ENCODE measurements around the gene GPR135. TPM values are rescaled to one million over a fixed set of nuclear protein-coding genes. Genes with fewer than 3 reads are reported as not detected.

GPR135 gene
- total and polyA plus RNA-seq, 2 of the 13 experiments (the other 11 are each of a cell fraction or from before 2014, with no cell fraction given) = 0.46 to 1.3 TPM

DNA sequence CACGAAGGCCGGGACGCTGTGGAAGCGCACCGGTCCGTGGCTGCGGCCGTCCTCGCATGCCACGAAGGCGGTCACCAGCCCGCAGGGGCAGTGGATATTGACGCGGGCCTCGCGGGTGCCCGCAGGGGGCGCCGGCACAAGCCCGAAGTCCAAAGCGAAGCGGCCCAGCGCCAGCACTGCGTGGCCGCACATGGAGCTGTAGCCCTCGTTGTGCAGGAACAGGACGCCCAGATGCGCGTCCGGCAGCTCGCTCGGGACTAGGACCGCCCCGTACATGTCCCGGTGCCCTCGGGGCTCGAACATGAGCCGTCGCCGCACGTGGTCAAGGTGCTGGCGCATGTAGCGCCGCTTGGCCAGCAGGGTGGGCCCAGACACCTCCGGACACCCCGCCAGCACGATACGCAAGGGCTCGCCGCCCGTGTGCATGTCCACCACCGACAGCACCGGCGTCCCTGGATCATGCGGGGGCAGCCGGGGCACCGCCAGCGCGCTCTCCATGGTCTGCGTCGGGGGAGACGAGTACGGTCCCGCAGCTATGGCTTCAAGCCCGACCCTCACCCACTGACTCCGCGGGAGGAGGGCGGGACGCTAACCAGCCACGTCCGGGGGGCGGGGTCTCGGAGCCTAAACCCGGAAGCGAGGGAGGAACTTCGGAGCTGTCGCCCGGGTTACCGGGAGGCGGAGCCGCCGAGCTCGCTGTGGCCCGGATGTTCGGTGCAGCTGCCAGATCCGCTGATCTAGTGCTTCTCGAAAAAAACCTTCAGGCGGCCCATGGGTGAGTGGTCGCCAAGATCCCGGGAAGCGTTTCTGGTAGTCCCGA, 18.8 kb upstream of the GPR135 start, which contains the start of the genes JKAMP and L3HYPDH (continued):
- TF ChIP-seq ZHX2 (IDR thresholded peaks at IDR 0.05; ENCODE audit: low read depth) = no peak
- peak; percentile 86; the same call in 1 of the 2 replicates for TF ChIP-seq ZHX2 (CRISPR knock-in tag; IDR thresholded peaks at IDR 0.05; ENCODE audit: borderline replicate concordance)
- TF ChIP-seq CEBPB (IDR thresholded peaks at IDR 0.05; ENCODE audit: borderline replicate concordance, low read depth, low read length) = no peak
- TF ChIP-seq RFX3 (CRISPR knock-in tag; IDR thresholded peaks at IDR 0.05) = peak; percentile 81
- peak; percentile 99 for TF ChIP-seq ZNF501 (CRISPR knock-in tag; IDR thresholded peaks at IDR 0.05)
- peak; percentile 99 for TF ChIP-seq PHF8 (CRISPR knock-in tag; IDR thresholded peaks at IDR 0.05)
- TF ChIP-seq, protein P1, sequence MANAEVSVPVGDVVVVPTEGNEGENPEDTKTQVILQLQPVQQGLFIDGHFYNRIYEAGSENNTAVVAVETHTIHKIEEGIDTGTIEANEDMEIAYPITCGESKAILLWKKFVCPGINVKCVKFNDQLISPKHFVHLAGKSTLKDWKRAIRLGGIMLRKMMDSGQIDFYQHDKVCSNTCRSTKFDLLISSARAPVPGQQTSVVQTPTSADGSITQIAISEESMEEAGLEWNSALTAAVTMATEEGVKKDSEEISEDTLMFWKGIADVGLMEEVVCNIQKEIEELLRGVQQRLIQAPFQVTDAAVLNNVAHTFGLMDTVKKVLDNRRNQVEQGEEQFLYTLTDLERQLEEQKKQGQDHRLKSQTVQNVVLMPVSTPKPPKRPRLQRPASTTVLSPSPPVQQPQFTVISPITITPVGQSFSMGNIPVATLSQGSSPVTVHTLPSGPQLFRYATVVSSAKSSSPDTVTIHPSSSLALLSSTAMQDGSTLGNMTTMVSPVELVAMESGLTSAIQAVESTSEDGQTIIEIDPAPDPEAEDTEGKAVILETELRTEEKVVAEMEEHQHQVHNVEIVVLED (CRISPR knock-in tag; IDR thresholded peaks at IDR 0.05; ENCODE audit: borderline replicate concordance) = peak; percentile 77
- TF ChIP-seq ZNF737 (CRISPR knock-in tag; IDR thresholded peaks at IDR 0.05; ENCODE audit: borderline replicate concordance) = peak; percentile 57; the same call in 1 of the 2 replicates
- TF ChIP-seq ZNF556 (CRISPR knock-in tag; IDR thresholded peaks at IDR 0.05; ENCODE audit: borderline replicate concordance) = peak; percentile 83; the same call in 1 of the 2 replicates
- TF ChIP-seq ZNF569 (CRISPR knock-in tag; IDR thresholded peaks at IDR 0.05; ENCODE audit: borderline replicate concordance) = peak; percentile 98; the same call in 1 of the 2 replicates
- peak; percentile 37; the same call in 1 of the 2 replicates for TF ChIP-seq ZNF354B (CRISPR knock-in tag; IDR thresholded peaks at IDR 0.05)
- TF ChIP-seq, protein P2, sequence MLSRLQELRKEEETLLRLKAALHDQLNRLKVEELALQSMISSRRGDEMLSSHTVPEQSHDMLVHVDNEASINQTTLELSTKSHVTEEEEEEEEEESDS (CRISPR knock-in tag; IDR thresholded peaks at IDR 0.05; ENCODE audit: borderline replicate concordance) = peak; percentile 79; the same call in 1 of the 2 replicates
- no peak for TF ChIP-seq SMC3 (IDR thresholded peaks at IDR 0.05; ENCODE audit: low read length)
- TF ChIP-seq ATF7-NPFF (CRISPR knock-in tag; IDR thresholded peaks at IDR 0.05; ENCODE audit: low read depth) = peak; percentile 89; the same call in 1 of the 2 replicates
- TF ChIP-seq CHD2 (IDR thresholded peaks at IDR 0.05; ENCODE audit: low read depth, low read length) = no peak; the same call in 1 of the 2 replicates
- peak; percentile 97 for TF ChIP-seq BATF2 (CRISPR knock-in tag; IDR thresholded peaks at IDR 0.05)
- peak; percentile 95 for TF ChIP-seq ZNF253 (CRISPR knock-in tag; IDR thresholded peaks at IDR 0.05; ENCODE audit: borderline replicate concordance)

Measured in HepG2 (cell line).